Progenitor cell of endocrine pancreas (in vitro differentiated cells): ENCODE data around the gene LRRFIP1. TPM values are rescaled to one million over a fixed set of nuclear protein-coding genes. Genes with fewer than 3 reads are reported as not detected.

ENCODE experiments used
- DNase-seq: peaks from one replicate; pipeline ENCODE4 v3.0.0; 2021; ENCODE audit warnings: low spot score; ENCODE audit not compliant: unreplicated experiment
- H3K27ac Mint-ChIP-seq: 2 replicates; pipeline ENCODE4 v1.8.0; 2021; ENCODE audit warnings: mild to moderate bottlenecking, moderate library complexity, mixed read lengths
- H3K27me3 Mint-ChIP-seq: 2 replicates; pipeline ENCODE4 v1.8.0; 2021; ENCODE audit warnings: mixed read lengths
- H3K36me3 Mint-ChIP-seq: 2 replicates; pipeline ENCODE4 v1.8.0; 2022; ENCODE audit warnings: mixed read lengths; ENCODE audit not compliant: insufficient read depth
- H3K4me1 Mint-ChIP-seq: 2 replicates; pipeline ENCODE4 v1.8.0; 2021; ENCODE audit warnings: low read depth, mixed read lengths
- H3K4me3 Mint-ChIP-seq: 2 replicates; pipeline ENCODE4 v1.8.0; 2021; ENCODE audit warnings: low read depth, mild to moderate bottlenecking, moderate library complexity, mixed read lengths
- H3K9me3 Mint-ChIP-seq: 2 replicates; pipeline ENCODE4 v1.8.0; 2021; ENCODE audit warnings: low read depth, mixed read lengths
- CTCF ChIP-seq: fragments of 200-600 bp; sonication (generic); IDR thresholded peaks from one replicate; pipeline ENCODE4 v1.5.0; 2021; ENCODE audit warnings: antibody characterized with exemption, mild to moderate bottlenecking; ENCODE audit not compliant: unreplicated experiment
- total RNA-seq: library from RNA; stranded (reverse); gene quantifications from 2 replicates; pipeline ENCODE4 v1.2.1, GENCODE V29; 2021

LRRFIP1 gene
- total RNA-seq, 1 donor from 2014 or later = 68.6 TPM

- no peak for DNase-seq
- Mint-ChIP-seq H3K9me3 (no peaks in the 10 kb centered on the region), H3K36me3 (no peaks in the 10 kb centered on the region)
Observed at GRCh38 chr2:237816531-237816930, 189.1 kb downstream of the LRRFIP1 start.

GRCh38 chr2:237818066-237818473 lies 190.7 kb downstream of the LRRFIP1 start:
- no peak for TF ChIP-seq CTCF
- Mint-ChIP-seq H3K4me3 (no peak overlapping the region), H3K9me3 (no peaks in the 10 kb centered on the region), H3K27me3 (peaks cover 8% of the 10 kb centered on the region), H3K27ac (no peak overlapping the region), H3K4me1 (peaks cover 11% of the 10 kb centered on the region), H3K36me3 (no peaks in the 10 kb centered on the region)
- no peak for DNase-seq

More at GRCh38 chr2:237816531-237816930, 189.1 kb downstream of the LRRFIP1 start:
- no peak overlapping the region for H3K4me3 Mint-ChIP-seq
- peaks cover 8% of the 10 kb centered on the region for H3K27me3 Mint-ChIP-seq
- TF ChIP-seq CTCF = no peak
- H3K27ac Mint-ChIP-seq = no peak overlapping the region
- peaks cover 11% of the 10 kb centered on the region for H3K4me1 Mint-ChIP-seq

- Mint-ChIP-seq H3K4me1 (peaks cover 11% of the 10 kb centered on the region), H3K27ac (no peak overlapping the region), H3K27me3 (peaks cover 5% of the 10 kb centered on the region), H3K4me3 (no peak overlapping the region), H3K9me3 (no peaks in the 10 kb centered on the region), H3K36me3 (no peaks in the 10 kb centered on the region)
- no peak for TF ChIP-seq CTCF
- no peak for DNase-seq
Observed at GRCh38 chr2:237819231-237819630, 191.8 kb downstream of the LRRFIP1 start.

DNA sequence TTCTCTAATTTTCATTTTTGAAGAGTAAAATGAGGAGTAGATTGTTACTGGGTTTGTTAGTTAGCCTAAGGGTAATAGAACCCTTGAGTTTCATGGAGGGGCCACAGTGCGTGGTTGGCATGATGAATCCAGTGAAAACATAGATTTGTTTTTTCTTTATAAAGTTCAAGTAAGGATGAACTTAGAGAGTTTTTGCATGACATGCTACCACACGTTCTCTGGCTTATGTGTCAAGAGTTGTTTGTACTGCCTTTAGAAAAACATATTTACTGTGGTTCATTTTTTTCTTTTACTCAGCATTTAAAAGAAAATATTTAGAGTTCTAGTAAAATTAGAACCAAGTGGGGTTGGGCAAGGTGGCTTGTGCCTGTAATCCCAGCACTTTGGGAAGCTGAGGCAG lies 193.0 kb downstream of the LRRFIP1 start:
- Mint-ChIP-seq H3K27me3 (peaks cover 2% of the 10 kb centered on the region), H3K4me3 (no peak overlapping the region), H3K36me3 (no peaks in the 10 kb centered on the region), H3K4me1 (peaks cover 14% of the 10 kb centered on the region), H3K9me3 (no peaks in the 10 kb centered on the region), H3K27ac (no peak overlapping the region)
- DNase-seq = no peak
- no peak for TF ChIP-seq CTCF

GRCh38 chr2:237823544-237823943 lies 196.2 kb downstream of the LRRFIP1 start:
- peaks cover 28% of the 10 kb centered on the region for H3K4me1 Mint-ChIP-seq
- H3K27me3 Mint-ChIP-seq = no peaks in the 10 kb centered on the region
- no peak overlapping the region for H3K27ac Mint-ChIP-seq
- H3K9me3 Mint-ChIP-seq = no peaks in the 10 kb centered on the region
- H3K4me3 Mint-ChIP-seq = no peak overlapping the region
- DNase-seq = no peak
- no peaks in the 10 kb centered on the region for H3K36me3 Mint-ChIP-seq
- no peak for TF ChIP-seq CTCF
